IMR-90 (cell line): ENCODE measurements around the gene CNOT3. TPM values are rescaled to one million over a fixed set of nuclear protein-coding genes. Genes with fewer than 3 reads are reported as not detected.

Experiments
- ATAC-seq: fragments of 200-7000 bp; cut with Tn5 transposase; 2 replicates; pipeline ENCODE4 v1.9.1; 2020; ENCODE audit warnings: low read depth, mild to moderate bottlenecking, moderate library complexity
- BruUV-seq: library from RNA; stranded (reverse); fragments of 400-500 nt; replicated peaks from 2 replicates; lab custom pipeline; 2021; lab: Mats Ljungman, UMichigan
- CTCF ChIA-PET: fragments of 300-600 bp; formaldehyde crosslinking; extraction: SDS; loops from one replicate; lab custom pipeline; 2021; ENCODE audit warnings: antibody characterized with exemption; lab: Yijun Ruan, JAX
- POLR2A ChIA-PET: fragments of 300-600 bp; sonication (Branson Sonifier 250); formaldehyde crosslinking; loops from one replicate; lab custom pipeline; 2022; ENCODE audit warnings: antibody characterized with exemption; ENCODE audit not compliant: unreplicated experiment; lab: Charles Lee
- DNase-seq: peaks from one replicate; pipeline ENCODE4 v3.0.0; 2013
- H2AFZ ChIP-seq: replicated peaks from 2 replicates; pipeline ENCODE3; 2013; ENCODE audit warnings: low read length, mild to moderate bottlenecking; ENCODE audit not compliant: poor library complexity
- H2AK5ac ChIP-seq: 2 replicates; pipeline ENCODE4 v1.6.1; 2013; ENCODE audit warnings: low read depth, low read length, inconsistent platforms
- H2AK9ac ChIP-seq: replicated peaks from 2 replicates; pipeline ENCODE3; 2013; ENCODE audit warnings: mild to moderate bottlenecking, low read depth, low read length, moderate library complexity; ENCODE audit not compliant: poor library complexity
- H2BK120ac ChIP-seq: 2 replicates; pipeline ENCODE4 v1.6.1; 2013; ENCODE audit warnings: low read depth, low read length, inconsistent platforms
- H2BK15ac ChIP-seq: 3 replicates; pipeline ENCODE4 v1.6.1; 2013; ENCODE audit warnings: low read depth, low read length, inconsistent platforms
- H2BK20ac ChIP-seq: 2 replicates; pipeline ENCODE4 v1.6.1; 2013; ENCODE audit warnings: low read depth, mild to moderate bottlenecking, inconsistent platforms, low read length, moderate library complexity
- H2BK5ac ChIP-seq: 2 replicates; pipeline ENCODE4 v1.6.1; 2013; ENCODE audit warnings: mild to moderate bottlenecking, low read depth, low read length, inconsistent platforms; ENCODE audit not compliant: poor library complexity, severe bottlenecking
- H3K14ac ChIP-seq: replicated peaks from 2 replicates; pipeline ENCODE4 v1.6.1; 2013; ENCODE audit warnings: low read depth, low read length, inconsistent platforms
- H3K18ac ChIP-seq: 2 replicates; pipeline ENCODE4 v1.6.1; 2013; ENCODE audit warnings: low read depth, low read length, control low read depth
- H3K23ac ChIP-seq: 2 replicates; pipeline ENCODE4 v1.6.1; 2013; ENCODE audit warnings: low read depth, low read length, inconsistent platforms
- H3K27ac ChIP-seq: 2 replicates; pipeline ENCODE4 v1.5.1; 2013; ENCODE audit warnings: mild to moderate bottlenecking, control low read depth, low read length; ENCODE audit not compliant: insufficient read depth
- H3K27me3 ChIP-seq: 2 replicates; pipeline ENCODE4 v1.6.1; 2013; ENCODE audit warnings: low read length; ENCODE audit not compliant: control insufficient read depth, insufficient read depth
- H3K36me3 ChIP-seq: 2 replicates; pipeline ENCODE4 v1.6.1; 2013; ENCODE audit warnings: low read length, mixed read lengths; ENCODE audit not compliant: control insufficient read depth, insufficient read depth
- H3K4ac ChIP-seq: 2 replicates; pipeline ENCODE4 v1.6.1; 2013; ENCODE audit warnings: low read depth, low read length, inconsistent platforms
- H3K4me1 ChIP-seq: 2 replicates; pipeline ENCODE4 v1.6.1; 2013; ENCODE audit warnings: low read length, mixed read lengths; ENCODE audit not compliant: control insufficient read depth, insufficient read depth
- H3K4me2 ChIP-seq: 2 replicates; pipeline ENCODE4 v1.6.1; 2013; ENCODE audit warnings: low read depth, mild to moderate bottlenecking, control low read depth, low read length, moderate library complexity
- H3K4me3 ChIP-seq: 2 replicates; pipeline ENCODE4 v1.5.1; 2013; ENCODE audit warnings: low read depth, mild to moderate bottlenecking, control low read depth, low read length, moderate library complexity; ENCODE audit not compliant: insufficient read depth
- H3K56ac ChIP-seq: 2 replicates; pipeline ENCODE4 v1.6.1; 2013; ENCODE audit warnings: low read length, inconsistent platforms; ENCODE audit not compliant: insufficient read depth; ENCODE audit errors: extremely low read depth
- H3K79me1 ChIP-seq, 2 experiments: 2 replicates each; pipeline ENCODE4 v1.6.1; 2013; ENCODE audit warnings: low read length in 2 of 2, inconsistent platforms in 1 of 2, low read depth in 1 of 2
- H3K9ac ChIP-seq: 2 replicates; pipeline ENCODE4 v1.6.1; 2013; ENCODE audit warnings: low read depth, low read length, control low read depth
- H3K9me1 ChIP-seq: 2 replicates; pipeline ENCODE4 v1.6.1; 2013; ENCODE audit warnings: low read length, inconsistent platforms; ENCODE audit not compliant: insufficient read depth
- H3K9me3 ChIP-seq: 2 replicates; pipeline ENCODE4 v1.6.1; 2013; ENCODE audit warnings: low read length; ENCODE audit not compliant: control insufficient read depth, insufficient read depth
- H4K20me1 ChIP-seq: 2 replicates; pipeline ENCODE4 v1.6.1; 2013; ENCODE audit warnings: low read length, inconsistent platforms; ENCODE audit not compliant: insufficient read depth
- H4K5ac ChIP-seq: 2 replicates; pipeline ENCODE4 v1.6.1; 2013; ENCODE audit warnings: mild to moderate bottlenecking, low read depth, low read length, control low read depth
- H4K8ac ChIP-seq, 2 experiments: 2 replicates each; pipeline ENCODE4 v1.6.1; 2013; ENCODE audit warnings: low read depth in 2 of 2, low read length in 2 of 2, control low read depth in 1 of 2, inconsistent platforms in 1 of 2
- H4K91ac ChIP-seq: 2 replicates; pipeline ENCODE4 v1.6.1; 2013; ENCODE audit warnings: low read depth, low read length, inconsistent platforms; ENCODE audit not compliant: insufficient read depth
- BHLHE40 ChIP-seq: fragments of 150-350 bp; IDR thresholded peaks from 2 replicates; pipeline ENCODE4 v1.6.1; 2016; ENCODE audit warnings: mild to moderate bottlenecking, low read depth, low read length
- CEBPB ChIP-seq: IDR thresholded peaks from 2 replicates; pipeline ENCODE4 v1.6.1; 2012; ENCODE audit warnings: low read depth, low read length, improper control_type of control experiment
- CHD1 ChIP-seq: IDR thresholded peaks from 2 replicates; pipeline ENCODE4 v1.6.1; 2012; ENCODE audit warnings: low read depth, low read length, improper control_type of control experiment
- FOS ChIP-seq: fragments of 150-350 bp; IDR thresholded peaks from 2 replicates; pipeline ENCODE4 v1.6.1; 2016; ENCODE audit warnings: low read depth, low read length
- MAFK ChIP-seq: IDR thresholded peaks from 2 replicates; pipeline ENCODE4 v1.6.1; 2012; ENCODE audit warnings: low read depth, low read length, improper control_type of control experiment
- MAZ ChIP-seq: IDR thresholded peaks from 2 replicates; pipeline ENCODE4 v1.6.1; 2012; ENCODE audit warnings: low read depth, mild to moderate bottlenecking, low read length, improper control_type of control experiment, moderate library complexity, borderline replicate concordance
- MXI1 ChIP-seq: IDR thresholded peaks from 2 replicates; pipeline ENCODE4 v1.6.1; 2012; ENCODE audit warnings: low read depth, mild to moderate bottlenecking, low read length, moderate library complexity, borderline replicate concordance
- NFE2L2 ChIP-seq: fragments of 150-350 bp; IDR thresholded peaks from 2 replicates; pipeline ENCODE4 v1.6.1; 2016; ENCODE audit warnings: low read depth, mild to moderate bottlenecking, low read length
- POLR2A ChIP-seq: IDR thresholded peaks from 2 replicates; pipeline ENCODE4 v1.6.1; 2012; ENCODE audit warnings: mild to moderate bottlenecking, low read depth, low read length
- RAD21 ChIP-seq: IDR thresholded peaks from 2 replicates; pipeline ENCODE4 v1.6.1; 2012; ENCODE audit warnings: low read length, improper control_type of control experiment
- RCOR1 ChIP-seq: IDR thresholded peaks from 2 replicates; pipeline ENCODE4 v1.6.1; 2012; ENCODE audit warnings: mild to moderate bottlenecking, low read length, improper control_type of control experiment; ENCODE audit not compliant: insufficient replicate concordance
- RFX5 ChIP-seq: IDR thresholded peaks from 2 replicates; pipeline ENCODE4 v1.8.0; 2012; ENCODE audit warnings: low read depth, mild to moderate bottlenecking, low read length, moderate library complexity
- SMC3 ChIP-seq: fragments of 150-350 bp; IDR thresholded peaks from 2 replicates; pipeline ENCODE4 v1.6.1; 2016; ENCODE audit warnings: low read depth, mild to moderate bottlenecking, antibody characterized with exemption, low read length, moderate library complexity
- WGBS, 2 experiments: methylation state at CpG; one replicate each; pipeline versions ENCODE4 v1.1.5 to v1.1.7; 2013; ENCODE audit warnings: missing lambda C conversion rate in 2 of 2; ENCODE audit not compliant: insufficient read length in 1 of 2; ENCODE audit errors: extremely low coverage in 2 of 2; 5-methylcytosine and 5-hydroxymethylcytosine counted together
- dilution Hi-C: fragments of 300-500 bp; cut with HindIII; formaldehyde crosslinking; loops from one replicate; pipeline ENCODE4 v1.14.3; 2018; ENCODE audit warnings: low sequenced_read_pairs; ENCODE audit not compliant: unreplicated experiment
- in situ Hi-C: fragments of 300-500 bp; cut with MboI; formaldehyde crosslinking; loops from 3 replicates; pipeline ENCODE4 v1.14.3; 2019; ENCODE audit warnings: low sequenced_read_pairs, inconsistent platforms, mixed read lengths
- intact Hi-C: fragments of 100-400 bp; cut with micrococcal nuclease; formaldehyde crosslinking; loops from 2 replicates; pipeline ENCODE4 v1.10.0; 2022
- polyA plus RNA-seq, 3 experiments: library from polyadenylated mRNA; depleted of rRNA; stranded (reverse); fragments of >200 nt; gene quantifications; 2 replicates each; pipeline ENCODE4 v1.2.3, GENCODE V29; 2012; ENCODE audit warnings: low replicate concordance in 1 of 3
- total RNA-seq: library from RNA; depleted of rRNA; stranded (reverse); fragments of >200 nt; gene quantifications from 2 replicates; pipeline ENCODE4 v1.2.3, GENCODE V29; 2012
- TF ChIP-seq, protein P1 (sequence below): fragments of 150-350 bp; IDR thresholded peaks from 2 replicates; pipeline ENCODE4 v1.6.1; 2017; ENCODE audit warnings: mild to moderate bottlenecking, antibody characterized with exemption, low read length, low read depth
- TF ChIP-seq, protein P2 (sequence below): conservative IDR thresholded peaks from 2 replicates; pipeline ENCODE4 v1.5.1; 2012; ENCODE audit warnings: mild to moderate bottlenecking, low read depth, low read length, improper control_type of control experiment
- TF ChIP-seq, protein P3 (sequence below): fragments of 150-350 bp; IDR thresholded peaks from 2 replicates; pipeline ENCODE4 v1.6.1; 2016; ENCODE audit warnings: low read depth, mild to moderate bottlenecking, low read length, moderate library complexity, borderline replicate concordance

The CNOT3 gene
- total and polyA plus RNA-seq, 2 of the 4 experiments (the other 2 are of a cell fraction) = 5.4 to 26.7 TPM

DNA sequence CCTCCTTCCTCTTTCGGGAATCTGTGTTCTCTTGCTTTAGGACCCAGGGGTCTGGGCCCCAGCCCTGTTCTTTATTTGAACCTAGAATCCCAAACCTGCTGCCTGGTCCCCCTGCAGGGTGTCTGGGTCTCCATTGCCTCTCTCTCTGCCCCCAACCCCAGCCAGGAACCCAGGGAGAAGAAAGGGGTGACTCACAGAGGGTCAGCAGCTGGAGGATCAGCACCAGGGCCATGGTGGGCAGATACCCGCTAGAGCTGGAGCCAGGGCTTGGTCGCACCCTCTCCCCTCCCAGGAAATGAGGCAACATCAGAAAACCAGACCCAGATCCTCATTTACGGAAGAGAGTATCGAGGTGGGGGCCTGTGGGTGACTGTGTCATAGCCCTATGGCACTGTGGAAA lies 37.0 kb upstream of the CNOT3 start, which contains the start of gene OSCAR:
Gene OSCAR (minus strand): TSS at position 243 of the 400 bp plus-strand sequence. CDS start 11 bp downstream, at position 232.
- Histone ChIP-seq H2BK5ac (no peak within 1 kb of the TSS), H4K5ac (no peak within 1 kb of the TSS), H2BK20ac (no peak within 1 kb of the TSS), H4K20me1 (no peaks in the 10 kb centered on the region), H3K23ac (no peak within 1 kb of the TSS), H2BK120ac (no peak within 1 kb of the TSS), H3K27ac (no peak within 1 kb of the TSS), H3K36me3 (peaks cover 2% of the 10 kb centered on the region; the same call in 1 of the 2 replicates), H2BK15ac (no peak within 1 kb of the TSS), H3K27me3 (peaks cover 2% of the 10 kb centered on the region; the same call in 1 of the 2 replicates), H3K18ac (no peak within 1 kb of the TSS), H3K14ac (no peak within 1 kb of the TSS), H3K4me3 (no peak within 1 kb of the TSS), H2AK5ac (no peak within 1 kb of the TSS), H3K79me1 (peaks cover 4 to 18% of the 10 kb centered on the region in 2 experiments), H2AK9ac (peak within 1 kb of the TSS; percentile 82), H3K9ac (no peak within 1 kb of the TSS), H2AFZ (no peak within 1 kb of the TSS), H3K9me1 (no peaks in the 10 kb centered on the region), H3K9me3 (no peaks in the 10 kb centered on the region), H4K8ac (no peak within 1 kb of the TSS), H4K91ac (no peak within 1 kb of the TSS), H3K56ac (no peak within 1 kb of the TSS), H3K4ac (no peak within 1 kb of the TSS), H3K4me1 (peaks cover 4% of the 10 kb centered on the region), H3K4me2 (no peak within 1 kb of the TSS)
- POLR2A ChIA-PET = no interaction called here
- BruUV-seq = no TSS peak
- ATAC-seq (no peak), DNase-seq (no peak)
- intact Hi-C loops (loop anchor here (10.0 kb wide), 1 partner anchor 236 kb away; the partner anchor contains the start of gene MYADM), in situ Hi-C loops (loop anchor here (25.0 kb wide), 1 partner anchor 362 kb away; the partner anchor contains the start of genes CDC42EP5 and LENG9), dilution Hi-C loops (no loop called here)
- CTCF ChIA-PET = no interaction called here
- no peak for TF ChIP-seq RFX5
- no peak for TF ChIP-seq CEBPB
- TF ChIP-seq, protein P1, sequence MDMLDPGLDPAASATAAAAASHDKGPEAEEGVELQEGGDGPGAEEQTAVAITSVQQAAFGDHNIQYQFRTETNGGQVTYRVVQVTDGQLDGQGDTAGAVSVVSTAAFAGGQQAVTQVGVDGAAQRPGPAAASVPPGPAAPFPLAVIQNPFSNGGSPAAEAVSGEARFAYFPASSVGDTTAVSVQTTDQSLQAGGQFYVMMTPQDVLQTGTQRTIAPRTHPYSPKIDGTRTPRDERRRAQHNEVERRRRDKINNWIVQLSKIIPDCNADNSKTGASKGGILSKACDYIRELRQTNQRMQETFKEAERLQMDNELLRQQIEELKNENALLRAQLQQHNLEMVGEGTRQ = no peak
- no peak for TF ChIP-seq POLR2A
- no peak for TF ChIP-seq BHLHE40
- TF ChIP-seq FOS = no peak
- no peak for TF ChIP-seq RAD21
- TF ChIP-seq CHD1 = no peak
- TF ChIP-seq, protein P2, sequence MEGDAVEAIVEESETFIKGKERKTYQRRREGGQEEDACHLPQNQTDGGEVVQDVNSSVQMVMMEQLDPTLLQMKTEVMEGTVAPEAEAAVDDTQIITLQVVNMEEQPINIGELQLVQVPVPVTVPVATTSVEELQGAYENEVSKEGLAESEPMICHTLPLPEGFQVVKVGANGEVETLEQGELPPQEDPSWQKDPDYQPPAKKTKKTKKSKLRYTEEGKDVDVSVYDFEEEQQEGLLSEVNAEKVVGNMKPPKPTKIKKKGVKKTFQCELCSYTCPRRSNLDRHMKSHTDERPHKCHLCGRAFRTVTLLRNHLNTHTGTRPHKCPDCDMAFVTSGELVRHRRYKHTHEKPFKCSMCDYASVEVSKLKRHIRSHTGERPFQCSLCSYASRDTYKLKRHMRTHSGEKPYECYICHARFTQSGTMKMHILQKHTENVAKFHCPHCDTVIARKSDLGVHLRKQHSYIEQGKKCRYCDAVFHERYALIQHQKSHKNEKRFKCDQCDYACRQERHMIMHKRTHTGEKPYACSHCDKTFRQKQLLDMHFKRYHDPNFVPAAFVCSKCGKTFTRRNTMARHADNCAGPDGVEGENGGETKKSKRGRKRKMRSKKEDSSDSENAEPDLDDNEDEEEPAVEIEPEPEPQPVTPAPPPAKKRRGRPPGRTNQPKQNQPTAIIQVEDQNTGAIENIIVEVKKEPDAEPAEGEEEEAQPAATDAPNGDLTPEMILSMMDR = no peak
- TF ChIP-seq MXI1 = no peak
- no peak for TF ChIP-seq MAZ
- TF ChIP-seq SMC3 = no peak
- TF ChIP-seq, protein P3, sequence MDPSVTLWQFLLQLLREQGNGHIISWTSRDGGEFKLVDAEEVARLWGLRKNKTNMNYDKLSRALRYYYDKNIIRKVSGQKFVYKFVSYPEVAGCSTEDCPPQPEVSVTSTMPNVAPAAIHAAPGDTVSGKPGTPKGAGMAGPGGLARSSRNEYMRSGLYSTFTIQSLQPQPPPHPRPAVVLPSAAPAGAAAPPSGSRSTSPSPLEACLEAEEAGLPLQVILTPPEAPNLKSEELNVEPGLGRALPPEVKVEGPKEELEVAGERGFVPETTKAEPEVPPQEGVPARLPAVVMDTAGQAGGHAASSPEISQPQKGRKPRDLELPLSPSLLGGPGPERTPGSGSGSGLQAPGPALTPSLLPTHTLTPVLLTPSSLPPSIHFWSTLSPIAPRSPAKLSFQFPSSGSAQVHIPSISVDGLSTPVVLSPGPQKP = no peak
- TF ChIP-seq MAFK = no peak
- TF ChIP-seq NFE2L2 = no peak
- TF ChIP-seq RCOR1 = no peak
- WGBS, 2 experiments = 60% methylated on average over 1 of the region's 5 CpGs; no CpG with 5 or more reads in 1 of the 2 experiments
